ENCODE measurements around the gene CDH4.
"Not testable (repeated sequence)": the region's sequence is repeated elsewhere in the genome, so short reads cannot be mapped to it uniquely, and the experiment has no call there.

Gene CDH4

GRCh38 chr20:61475729-61476128 lies 223.7 kb downstream of the CDH4 start:
- no peak for DNase-seq

GRCh38 chr20:61476956-61477355 lies 224.9 kb downstream of the CDH4 start:
- no peak for DNase-seq

GRCh38 chr20:61477451-61477861 lies 225.4 kb downstream of the CDH4 start:
- no peak for DNase-seq

GRCh38 chr20:61478094-61478493 lies 226.0 kb downstream of the CDH4 start:
- DNase-seq: no peak

- DNase-seq: no peak
Observed at GRCh38 chr20:61478611-61479305, 226.7 kb downstream of the CDH4 start.

- not testable (repeated sequence) for DNase-seq
Observed at GRCh38 chr20:61479433-61479832, 227.4 kb downstream of the CDH4 start.

GRCh38 chr20:61480158-61480825 lies 228.2 kb downstream of the CDH4 start:
- no peak for DNase-seq

GRCh38 chr20:61482056-61482887 lies 230.2 kb downstream of the CDH4 start:
- no peak for DNase-seq

- no peak for DNase-seq
Observed at GRCh38 chr20:61482901-61483300, 230.8 kb downstream of the CDH4 start.

- no peak for DNase-seq
Observed at GRCh38 chr20:61483336-61484067, 231.4 kb downstream of the CDH4 start.

GRCh38 chr20:61486198-61486597 lies 234.1 kb downstream of the CDH4 start:
- DNase-seq: no peak

GRCh38 chr20:61487346-61487996 lies 235.4 kb downstream of the CDH4 start:
- no peak for DNase-seq

- no peak for DNase-seq
Observed at GRCh38 chr20:61487997-61488371, 235.9 kb downstream of the CDH4 start.

- no peak for DNase-seq
Observed at GRCh38 chr20:61490721-61491120, 238.7 kb downstream of the CDH4 start.

GRCh38 chr20:61492065-61492464 lies 240.0 kb downstream of the CDH4 start:
- DNase-seq: no peak

GRCh38 chr20:61493798-61494305 lies 241.8 kb downstream of the CDH4 start:
- DNase-seq: no peak

GRCh38 chr20:61494763-61495575 lies 242.9 kb downstream of the CDH4 start:
- no peak for DNase-seq

- DNase-seq: no peak
Observed at GRCh38 chr20:61497029-61497627, 245.1 kb downstream of the CDH4 start.

GRCh38 chr20:61499859-61500554 lies 247.9 kb downstream of the CDH4 start:
- no peak for DNase-seq

GRCh38 chr20:61500791-61501321 lies 248.8 kb downstream of the CDH4 start:
- no peak for DNase-seq
